Measurements from ENCODE around the gene TMEM81.

TMEM81 gene, protein sequence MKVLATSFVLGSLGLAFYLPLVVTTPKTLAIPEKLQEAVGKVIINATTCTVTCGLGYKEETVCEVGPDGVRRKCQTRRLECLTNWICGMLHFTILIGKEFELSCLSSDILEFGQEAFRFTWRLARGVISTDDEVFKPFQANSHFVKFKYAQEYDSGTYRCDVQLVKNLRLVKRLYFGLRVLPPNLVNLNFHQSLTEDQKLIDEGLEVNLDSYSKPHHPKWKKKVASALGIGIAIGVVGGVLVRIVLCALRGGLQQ

DNA sequence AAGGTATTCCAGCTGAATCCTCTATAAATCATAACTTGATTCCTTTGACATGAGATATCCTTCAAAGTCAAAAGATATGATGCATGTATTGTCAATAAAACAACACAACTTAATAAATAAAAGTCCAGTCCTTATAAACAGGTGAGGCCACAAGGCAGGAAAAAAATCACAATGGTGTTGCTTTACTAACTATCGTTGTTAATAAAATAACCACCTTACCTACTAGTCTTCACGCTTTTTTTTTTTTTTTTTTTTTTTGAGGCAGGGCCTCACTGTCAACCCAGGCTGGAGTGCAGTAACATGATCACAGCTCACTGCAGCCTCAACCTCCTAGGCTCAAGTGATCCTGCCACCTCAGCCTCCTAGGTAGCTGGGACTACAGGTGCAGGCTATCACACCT lies at the start of gene TMEM81:
TMEM81 (minus strand) TSS at position 101 of the 400 bp plus-strand sequence. CDS start 140 bp downstream, outside the sequence.
- DNase-seq (ENCODE audit: low read depth, low spot score): no peak

DNA sequence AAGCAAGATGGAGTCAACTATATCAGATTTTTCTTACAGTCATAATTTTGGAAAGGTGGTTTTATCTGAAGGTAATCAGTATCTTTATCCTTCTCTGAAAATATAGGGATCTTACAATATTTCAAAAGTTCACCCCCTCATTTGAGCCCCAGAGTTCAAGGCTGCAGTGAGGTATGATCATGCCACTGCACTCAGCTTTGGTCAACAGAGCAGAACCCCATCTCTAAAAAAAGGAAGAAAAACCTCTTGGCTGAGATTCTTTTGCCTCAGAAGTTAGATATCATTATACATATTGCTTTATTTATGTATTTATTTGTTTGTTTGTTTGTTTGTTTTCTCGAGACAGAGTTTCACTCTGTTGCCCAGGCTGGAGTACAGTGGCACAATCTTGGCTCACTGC lies 49.0 kb upstream of the TMEM81 start:
- DNase-seq (ENCODE audit: low read depth, low spot score): no peak

DNA sequence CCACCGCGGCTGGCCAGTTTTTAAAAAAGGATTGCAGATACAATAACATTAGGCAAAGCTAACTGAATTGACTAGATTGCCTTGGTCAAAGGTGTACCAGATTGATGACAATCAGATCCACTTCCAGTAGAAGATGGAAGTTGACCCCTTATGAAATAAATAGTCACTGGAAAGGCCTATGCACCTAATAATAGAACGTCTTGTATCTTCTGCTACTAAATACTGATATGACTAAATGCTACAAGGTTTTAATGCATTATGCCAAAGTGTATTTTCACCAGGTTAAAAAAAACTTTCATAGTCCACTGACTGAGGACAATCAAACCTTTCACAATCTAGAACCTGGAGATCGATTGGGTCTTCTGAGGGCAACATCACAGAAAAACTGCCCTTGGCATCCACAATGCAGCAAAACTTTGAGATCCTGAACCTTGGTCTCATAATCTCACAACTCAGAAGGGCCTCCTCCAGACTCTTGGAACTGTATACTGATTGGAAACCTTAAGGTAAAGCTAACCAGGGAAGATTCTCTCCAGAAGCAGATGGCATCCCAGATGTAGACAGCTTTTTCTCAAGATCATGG lies 45.3 kb upstream of the TMEM81 start:
- DNase-seq (ENCODE audit: low read depth, low spot score): no peak

GRCh38 chr1:205128050-205128449 lies 43.8 kb upstream of the TMEM81 start:
- no peak for DNase-seq (ENCODE audit: low read depth, low spot score)

DNA sequence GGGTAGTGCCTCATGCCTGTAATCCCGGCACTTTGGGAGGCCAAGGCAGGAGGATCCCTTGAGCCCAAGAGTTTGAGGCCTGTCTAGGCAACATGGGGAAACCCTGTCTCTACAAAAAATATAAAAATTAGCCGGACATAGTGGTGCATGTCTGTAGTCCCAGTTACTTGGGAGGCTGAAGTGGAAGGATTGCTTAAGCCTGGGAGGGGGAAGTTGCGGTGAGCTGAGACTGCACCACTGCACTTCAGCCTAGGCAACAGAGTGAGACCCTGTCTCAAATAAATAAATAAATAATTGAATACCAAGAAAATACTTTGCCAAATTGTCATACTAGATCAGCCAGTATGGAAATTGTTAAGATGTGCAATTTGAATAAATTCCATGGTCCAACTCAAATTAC lies 43.4 kb upstream of the TMEM81 start:
- no peak for DNase-seq (ENCODE audit: low read depth, low spot score)

- DNase-seq (ENCODE audit: low read depth, low spot score): no peak
Observed at GRCh38 chr1:205124726-205125125, 40.5 kb upstream of the TMEM81 start.

DNA sequence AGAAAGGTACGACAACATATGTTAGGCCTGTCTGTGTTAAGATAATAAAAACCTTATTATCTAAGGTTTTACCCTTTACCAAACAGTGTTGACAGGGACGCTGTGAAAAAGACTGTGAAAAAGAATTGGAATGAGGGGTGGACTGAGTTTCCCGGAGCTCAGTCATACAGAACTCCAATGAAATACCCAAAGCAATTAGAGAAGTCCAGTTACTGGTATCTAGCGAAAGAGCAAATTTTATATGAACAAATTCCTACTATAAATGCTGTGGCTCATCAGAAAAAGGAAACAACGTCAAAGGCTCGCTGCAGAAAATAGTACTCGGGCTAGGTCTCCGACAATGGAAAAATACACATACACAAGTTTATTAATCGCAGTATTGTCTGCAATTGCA lies 38.2 kb upstream of the TMEM81 start:
- DNase-seq (ENCODE audit: low read depth, low spot score): no peak

DNA sequence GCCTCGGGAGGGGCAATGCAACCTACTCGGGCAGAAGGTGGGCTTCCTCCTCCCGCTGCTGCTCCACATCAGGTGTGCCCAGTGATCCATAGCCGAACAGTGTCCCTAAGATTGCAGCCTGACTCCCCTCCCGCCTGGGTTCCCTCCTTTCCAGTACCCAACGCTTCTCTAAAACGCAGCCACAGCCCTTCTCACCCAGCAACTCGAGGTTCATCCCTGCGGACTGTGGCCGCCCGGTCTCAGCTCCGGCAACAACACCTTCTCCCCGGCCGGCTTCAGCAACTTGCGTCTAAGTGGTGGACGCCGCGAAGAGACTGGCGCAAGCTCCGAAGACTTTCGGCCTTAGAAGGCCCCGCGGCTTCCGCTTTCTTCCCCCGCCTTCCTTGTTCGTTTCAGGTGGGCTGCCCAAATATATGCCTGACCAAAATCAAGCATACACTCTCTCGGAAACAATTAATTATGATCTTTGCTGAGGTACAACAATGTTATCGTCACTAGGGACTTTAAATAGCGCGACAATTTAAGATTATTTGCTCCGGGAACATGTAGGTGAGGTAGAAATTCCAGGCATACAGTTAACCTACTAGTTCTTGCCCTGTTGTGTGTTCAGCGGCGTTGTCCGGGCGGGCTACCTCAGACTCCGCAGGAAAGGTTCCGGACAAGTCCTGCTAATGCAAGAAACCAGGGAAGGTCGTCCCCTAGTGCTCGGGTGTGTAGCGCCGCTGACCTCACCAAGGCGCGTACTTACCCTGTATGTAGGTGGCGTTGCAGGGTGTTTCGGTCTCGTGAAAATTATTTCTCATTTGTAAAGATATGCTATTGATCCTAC lies 37.6 kb upstream of the TMEM81 start, which contains the start of gene RBBP5:
RBBP5 (minus strand) TSS at position 319 of the 829 bp plus-strand sequence; CDS start at position 214, 105 bp downstream.
- DNase-seq (ENCODE audit: low read depth, low spot score): peak; percentile 91

DNA sequence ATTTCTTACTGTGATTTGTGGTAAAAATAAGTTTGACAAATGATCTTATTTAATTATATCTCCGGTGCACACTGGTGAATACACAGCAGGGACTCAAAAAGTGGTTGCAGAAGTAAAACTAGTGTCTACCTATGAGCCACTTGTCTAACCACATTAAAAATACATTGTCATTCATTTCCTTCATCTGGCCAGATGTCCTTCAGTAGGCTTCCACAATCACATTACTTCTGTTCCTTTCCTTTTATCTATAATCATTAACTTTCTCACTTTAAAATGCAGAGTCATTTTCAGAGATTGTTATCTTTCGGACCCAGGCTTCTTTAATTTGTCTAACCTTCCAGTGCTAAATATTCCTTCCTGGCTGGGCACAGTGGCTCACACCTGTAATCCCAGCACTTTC lies 34.5 kb upstream of the TMEM81 start:
- no peak for DNase-seq (ENCODE audit: low read depth, low spot score)

- DNase-seq (ENCODE audit: low read depth, low spot score): no peak
Observed at GRCh38 chr1:205111354-205111753, 27.1 kb upstream of the TMEM81 start.

DNA sequence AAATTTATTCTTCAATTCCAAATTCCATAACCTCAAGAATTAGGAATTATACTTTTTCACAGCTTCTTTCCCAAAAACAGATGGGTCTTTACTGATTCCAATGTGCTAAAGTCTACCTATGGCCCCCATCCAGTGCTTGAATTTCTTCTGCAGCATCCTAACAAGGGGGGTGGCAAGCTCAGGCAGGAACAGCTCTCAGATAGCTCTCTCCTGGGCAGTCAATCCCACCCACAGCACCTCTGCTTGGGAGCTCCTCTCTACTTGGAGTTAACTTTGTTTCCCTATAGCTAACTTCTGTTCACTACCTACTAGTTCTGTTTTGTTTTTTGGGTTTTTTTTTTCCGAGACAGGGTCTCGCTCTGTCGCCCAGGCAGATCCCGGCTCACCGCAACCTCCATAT lies 25.5 kb upstream of the TMEM81 start:
- DNase-seq (ENCODE audit: low read depth, low spot score): no peak

- DNase-seq (ENCODE audit: low read depth, low spot score): no peak
Observed at GRCh38 chr1:205109269-205109668, 25.0 kb upstream of the TMEM81 start.

GRCh38 chr1:205108464-205108863 lies 24.2 kb upstream of the TMEM81 start:
- DNase-seq (ENCODE audit: low read depth, low spot score): no peak

DNA sequence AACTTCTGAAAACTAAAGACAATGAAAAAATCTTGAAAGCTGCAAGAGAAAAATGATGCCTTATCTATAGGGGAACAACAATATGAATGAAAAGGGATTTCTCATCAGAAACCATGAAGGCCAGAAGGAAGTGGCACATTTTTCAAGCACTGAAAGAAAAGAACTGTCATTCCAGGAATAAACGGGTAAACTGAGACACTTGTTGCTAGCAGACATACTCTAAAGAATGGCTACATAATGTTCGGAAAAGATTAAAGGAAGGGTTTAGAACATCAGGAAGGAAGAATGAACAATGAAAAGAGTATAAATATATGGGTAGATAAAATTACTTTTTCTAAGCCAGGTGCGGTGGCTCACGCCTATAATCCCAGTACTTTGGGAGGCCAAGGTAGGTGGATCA lies 23.1 kb upstream of the TMEM81 start:
- DNase-seq (ENCODE audit: low read depth, low spot score): no peak

DNA sequence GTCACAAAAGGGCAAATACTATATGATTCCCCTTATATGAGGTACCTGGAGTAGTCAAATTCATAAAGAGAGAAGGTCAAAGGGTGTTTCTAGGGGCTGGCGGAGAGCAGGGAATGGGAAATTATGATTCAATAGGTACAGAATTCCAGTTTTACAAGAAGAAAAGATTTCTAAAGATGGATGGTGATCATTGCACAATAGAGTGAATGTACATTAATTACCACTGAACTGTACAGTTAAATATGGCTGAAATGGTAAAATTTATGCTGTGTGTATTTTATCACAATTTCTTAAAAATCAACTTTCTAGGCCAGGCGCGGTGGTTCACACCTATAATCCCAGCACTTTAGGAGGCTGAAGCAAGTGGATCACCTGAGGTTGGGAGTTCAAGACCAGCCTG lies 18.1 kb upstream of the TMEM81 start:
- DNase-seq (ENCODE audit: low read depth, low spot score): no peak

- no peak for DNase-seq (ENCODE audit: low read depth, low spot score)
Observed at GRCh38 chr1:205098242-205098641, 14.0 kb upstream of the TMEM81 start.

- DNase-seq (ENCODE audit: low read depth, low spot score): no peak
Observed at GRCh38 chr1:205095422-205095821, 11.2 kb upstream of the TMEM81 start.

DNA sequence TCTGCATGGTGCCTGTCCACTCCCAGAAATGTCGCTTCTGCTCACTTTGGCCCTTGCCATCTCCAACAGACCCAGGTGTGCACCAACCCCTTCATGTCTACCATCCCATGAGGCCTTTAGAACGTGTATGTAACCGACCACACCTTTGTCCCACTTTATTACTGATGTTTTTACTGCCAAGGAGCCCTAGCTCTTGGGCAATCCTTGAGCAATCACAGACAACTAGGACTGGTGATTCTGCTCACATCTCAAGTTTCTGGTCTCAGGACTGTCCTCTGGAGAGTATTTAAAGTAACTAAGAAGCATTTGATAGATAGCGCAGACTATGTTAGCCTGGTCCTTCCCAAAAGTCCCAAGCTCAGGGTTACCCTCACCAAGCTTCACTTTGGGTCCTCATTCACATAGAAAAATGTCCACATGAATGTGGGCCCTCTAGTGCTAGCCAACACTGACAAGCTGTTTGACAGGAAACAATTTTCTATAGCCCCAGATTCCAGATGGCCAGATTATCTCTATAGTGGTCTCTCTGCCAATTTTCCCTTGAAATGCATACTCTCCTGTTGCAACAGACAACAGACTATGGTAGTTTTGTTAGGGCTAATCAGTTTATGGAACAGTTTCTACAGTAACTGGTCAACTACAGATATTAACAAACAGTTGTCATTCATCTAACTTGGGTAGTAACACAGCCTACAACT lies 6.9 kb upstream of the TMEM81 start:
- no peak for DNase-seq (ENCODE audit: low read depth, low spot score)

DNA sequence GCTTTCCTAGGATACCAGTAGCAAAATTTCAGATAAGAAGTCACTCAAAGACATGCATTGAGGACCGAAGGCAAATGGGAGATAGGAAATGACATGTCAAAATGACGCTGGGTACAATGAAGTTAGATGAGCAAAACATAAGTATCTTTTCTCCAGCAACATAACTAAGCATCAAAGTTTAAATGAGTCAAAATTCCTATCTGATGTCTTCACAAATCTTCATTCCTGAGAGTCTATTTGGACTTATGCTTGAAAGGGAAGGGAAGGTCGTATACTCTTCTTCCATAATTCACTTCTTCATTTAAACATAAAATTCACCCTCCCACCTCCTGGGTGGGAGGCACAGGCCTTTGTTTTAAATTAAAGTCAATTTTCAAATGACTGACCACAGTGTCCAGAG lies 4.1 kb upstream of the TMEM81 start:
- DNase-seq (ENCODE audit: low read depth, low spot score): no peak

DNA sequence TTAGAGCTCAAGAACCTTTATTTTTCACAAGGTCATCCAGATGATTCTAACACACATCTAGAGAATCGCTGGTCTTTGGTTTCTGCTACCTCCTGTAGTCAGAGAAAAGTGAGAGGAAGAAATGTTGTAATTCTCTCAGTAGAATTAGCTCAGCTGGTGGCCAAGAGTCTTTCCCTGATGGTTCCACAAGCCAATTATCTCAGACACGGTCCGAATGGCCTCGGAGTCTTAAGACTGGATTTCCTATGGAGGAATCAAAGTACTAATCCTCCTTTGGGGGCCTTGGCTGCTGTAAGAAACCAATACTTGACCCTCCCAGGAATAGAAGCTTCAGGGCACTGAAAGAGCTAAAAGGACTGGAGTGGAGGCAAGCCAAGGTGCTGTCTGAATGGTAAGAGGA lies 1.8 kb downstream of the TMEM81 start:
- DNase-seq (ENCODE audit: low read depth, low spot score): no peak

DNA sequence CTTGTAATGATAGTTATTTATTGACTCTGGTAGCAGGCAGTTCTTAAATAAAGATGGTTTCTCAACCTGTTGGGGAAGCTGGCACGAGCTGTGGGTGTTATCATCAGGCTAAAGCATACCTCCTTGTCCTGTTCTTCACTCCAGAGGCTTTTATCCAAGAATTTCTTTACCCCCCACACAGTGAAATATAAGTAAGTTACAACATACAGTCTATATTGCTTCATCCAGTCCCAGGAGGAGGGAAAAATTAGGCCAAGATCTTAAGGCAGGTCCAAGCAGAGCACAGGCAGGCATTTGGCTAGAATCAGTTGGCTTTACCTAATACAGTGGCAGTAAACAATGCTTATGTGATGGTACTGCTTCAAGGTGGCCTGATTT lies 6.3 kb downstream of the TMEM81 start:
- no peak for DNase-seq (ENCODE audit: low read depth, low spot score)

All from iPS DF 19.7 (cell line).